ENCODE data around the gene NRDC.
"Not testable (repeated sequence)": the region's sequence is repeated elsewhere in the genome, so short reads cannot be mapped to it uniquely, and the experiment has no call there.

DNA sequence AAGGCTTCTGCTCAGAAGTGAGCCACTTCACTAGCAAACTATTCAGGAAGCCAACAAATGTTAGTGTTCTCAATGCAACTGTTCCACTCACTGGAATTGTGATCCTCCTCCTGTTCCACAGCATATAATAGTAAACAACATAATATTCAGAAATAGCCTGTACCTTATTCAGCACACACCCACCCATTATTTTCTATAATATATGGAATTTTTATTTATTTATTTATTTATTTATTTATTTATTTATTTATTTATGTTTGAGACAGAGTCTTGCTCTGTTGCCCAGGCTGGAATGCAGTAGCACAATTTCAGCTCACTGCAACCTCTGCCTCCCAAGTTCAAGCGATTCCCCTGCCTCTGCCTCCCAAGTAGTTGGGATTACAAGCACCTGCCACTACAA, 5.3 kb downstream of the NRDC start:
- TF ChIP-seq, protein P1, sequence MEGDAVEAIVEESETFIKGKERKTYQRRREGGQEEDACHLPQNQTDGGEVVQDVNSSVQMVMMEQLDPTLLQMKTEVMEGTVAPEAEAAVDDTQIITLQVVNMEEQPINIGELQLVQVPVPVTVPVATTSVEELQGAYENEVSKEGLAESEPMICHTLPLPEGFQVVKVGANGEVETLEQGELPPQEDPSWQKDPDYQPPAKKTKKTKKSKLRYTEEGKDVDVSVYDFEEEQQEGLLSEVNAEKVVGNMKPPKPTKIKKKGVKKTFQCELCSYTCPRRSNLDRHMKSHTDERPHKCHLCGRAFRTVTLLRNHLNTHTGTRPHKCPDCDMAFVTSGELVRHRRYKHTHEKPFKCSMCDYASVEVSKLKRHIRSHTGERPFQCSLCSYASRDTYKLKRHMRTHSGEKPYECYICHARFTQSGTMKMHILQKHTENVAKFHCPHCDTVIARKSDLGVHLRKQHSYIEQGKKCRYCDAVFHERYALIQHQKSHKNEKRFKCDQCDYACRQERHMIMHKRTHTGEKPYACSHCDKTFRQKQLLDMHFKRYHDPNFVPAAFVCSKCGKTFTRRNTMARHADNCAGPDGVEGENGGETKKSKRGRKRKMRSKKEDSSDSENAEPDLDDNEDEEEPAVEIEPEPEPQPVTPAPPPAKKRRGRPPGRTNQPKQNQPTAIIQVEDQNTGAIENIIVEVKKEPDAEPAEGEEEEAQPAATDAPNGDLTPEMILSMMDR (IDR thresholded peaks at IDR 0.05; ENCODE audit: low read length), result not testable (repeated sequence)
- TF ChIP-seq EZH2 (optimal IDR thresholded peaks at IDR 0.05; ENCODE audit: low read depth, low read length), result not testable (repeated sequence)
